Occipital lobe (tissue), 2 donors: ENCODE data around the gene DCTD. TPM values are rescaled to one million over a fixed set of nuclear protein-coding genes. Genes with fewer than 3 reads are reported as not detected.

ENCODE experiments used
- DNase-seq: peaks from one replicate; lab custom pipeline; 2025; lab: John Stamatoyannopoulos, UW
- total RNA-seq: library from RNA; depleted of rRNA; stranded (reverse); fragments of >200 nt; gene quantifications from one replicate; pipeline ENCODE4 v1.2.3, GENCODE V29; 2014

Gene DCTD
- total RNA-seq, 1 donor from 2014 or later: 18.1 TPM

GRCh38 chr4:182893474-182894080 is 23.6 kb downstream of the DCTD start:
- no peak for DNase-seq

GRCh38 chr4:182893047-182893446 is 24.1 kb downstream of the DCTD start:
- no peak for DNase-seq

DNA sequence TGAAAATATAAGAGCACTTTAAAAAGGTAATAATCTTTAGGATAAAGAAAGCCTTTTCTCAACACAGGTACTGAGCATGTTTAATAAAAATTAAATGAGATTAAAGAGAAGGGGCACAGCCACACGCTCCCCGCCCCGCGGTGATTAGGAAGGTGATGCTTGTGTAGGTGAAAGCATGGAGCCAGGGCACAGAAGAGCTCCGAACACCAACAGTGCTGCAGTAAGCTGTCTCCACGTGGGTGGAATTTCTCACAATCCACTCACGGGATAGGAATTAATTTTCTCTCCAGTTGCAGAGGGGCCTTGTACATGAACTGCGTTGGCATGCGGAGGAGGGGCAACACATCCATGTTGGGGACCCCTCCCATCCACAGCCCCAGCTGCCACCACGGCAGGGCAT is 27.0 kb downstream of the DCTD start:
- DNase-seq: no peak

- no peak for DNase-seq
Observed at GRCh38 chr4:182888891-182889290, 28.3 kb downstream of the DCTD start.

GRCh38 chr4:182886768-182887167 is 30.4 kb downstream of the DCTD start:
- no peak for DNase-seq

GRCh38 chr4:182886205-182886604 is 31.0 kb downstream of the DCTD start:
- DNase-seq: no peak

DNA sequence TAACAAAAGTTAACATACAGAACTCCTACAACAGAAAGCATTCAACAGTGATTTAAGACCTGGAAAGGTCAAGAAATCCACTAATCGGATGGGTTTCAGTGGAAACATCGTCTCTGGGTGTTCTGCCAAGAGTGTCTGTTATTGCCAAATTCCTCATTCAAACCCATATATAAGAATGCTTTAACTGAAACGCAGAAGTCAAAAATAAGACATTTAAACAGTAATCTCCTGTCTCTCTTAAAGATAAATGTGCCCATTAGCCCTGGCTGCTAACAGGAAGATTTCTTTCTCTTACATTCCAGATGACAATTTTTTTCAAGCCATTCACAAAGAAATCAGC is 31.5 kb downstream of the DCTD start:
- no peak for DNase-seq

DNA sequence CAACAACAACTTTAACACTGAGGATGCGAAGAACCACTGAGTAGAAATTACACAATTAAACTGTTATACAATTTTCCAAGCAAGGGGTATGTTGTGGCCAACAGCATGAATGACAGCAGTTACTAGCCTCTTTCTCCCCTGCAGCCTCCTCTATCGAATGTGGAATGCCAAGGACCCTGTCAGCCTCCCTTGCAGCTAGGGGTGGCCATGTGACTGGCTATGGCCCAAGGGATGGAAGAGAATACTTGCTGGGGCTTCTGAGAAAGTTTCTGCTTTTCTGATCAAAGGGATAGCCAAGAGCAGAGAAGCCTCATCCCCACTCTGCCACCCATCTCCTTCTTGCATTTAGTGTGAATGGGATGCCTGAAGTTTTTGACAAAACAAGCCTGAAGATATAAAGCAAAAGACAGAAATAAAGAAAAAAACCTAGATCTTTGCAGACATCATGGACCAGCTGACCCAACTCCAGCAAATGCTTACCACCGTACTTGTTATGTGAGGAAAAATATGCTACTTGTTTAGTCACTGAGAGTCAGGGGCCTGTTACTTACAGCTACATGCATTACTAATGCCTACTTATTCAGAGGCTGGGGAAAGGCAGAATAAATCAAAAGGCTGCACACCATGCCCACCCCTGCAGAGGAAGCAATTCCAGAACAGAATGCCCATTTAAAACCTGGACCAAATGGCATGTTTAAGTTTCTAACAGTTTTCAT is 32.0 kb downstream of the DCTD start:
- no peak for DNase-seq

DNA sequence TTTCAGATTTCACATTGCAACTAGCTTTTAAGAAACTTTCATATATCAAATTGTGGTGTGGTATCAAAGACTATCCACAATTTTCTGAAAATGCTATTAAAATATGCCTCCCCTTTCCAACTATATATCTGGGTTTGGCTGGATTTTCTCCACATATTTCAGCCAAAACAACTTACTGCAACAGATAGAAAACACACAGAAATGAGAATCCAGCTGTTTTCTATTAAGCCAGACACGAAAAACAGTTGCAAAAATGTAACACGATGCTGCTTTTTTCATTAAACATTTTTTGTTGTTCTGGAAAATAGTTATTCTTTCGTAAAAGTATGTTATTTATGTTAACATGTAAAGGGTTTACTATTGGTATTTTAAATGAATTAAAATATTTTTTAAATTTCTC is 33.1 kb downstream of the DCTD start:
- DNase-seq: no peak

- no peak for DNase-seq
Observed at GRCh38 chr4:182883351-182883750, 33.8 kb downstream of the DCTD start.

DNA sequence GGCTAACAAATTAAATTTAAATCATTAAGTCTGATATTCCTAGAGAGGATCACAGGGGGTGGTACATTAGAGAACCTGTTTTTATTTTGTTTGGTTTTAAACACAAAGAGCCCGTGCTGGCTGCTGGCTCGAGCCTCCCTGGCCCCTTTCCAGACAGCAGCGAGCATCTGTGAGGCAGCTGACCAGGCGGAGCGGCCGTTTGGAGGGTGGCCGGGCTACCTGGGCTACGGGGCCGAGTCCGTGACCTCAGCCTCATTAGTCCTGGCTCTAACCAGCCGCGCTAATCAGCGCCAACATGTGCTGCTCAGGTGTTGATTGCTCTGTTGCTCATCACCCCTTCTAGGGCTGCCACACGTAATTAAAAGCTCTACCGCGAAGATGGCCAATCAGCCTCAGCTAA is 35.3 kb downstream of the DCTD start:
- DNase-seq: no peak

DNA sequence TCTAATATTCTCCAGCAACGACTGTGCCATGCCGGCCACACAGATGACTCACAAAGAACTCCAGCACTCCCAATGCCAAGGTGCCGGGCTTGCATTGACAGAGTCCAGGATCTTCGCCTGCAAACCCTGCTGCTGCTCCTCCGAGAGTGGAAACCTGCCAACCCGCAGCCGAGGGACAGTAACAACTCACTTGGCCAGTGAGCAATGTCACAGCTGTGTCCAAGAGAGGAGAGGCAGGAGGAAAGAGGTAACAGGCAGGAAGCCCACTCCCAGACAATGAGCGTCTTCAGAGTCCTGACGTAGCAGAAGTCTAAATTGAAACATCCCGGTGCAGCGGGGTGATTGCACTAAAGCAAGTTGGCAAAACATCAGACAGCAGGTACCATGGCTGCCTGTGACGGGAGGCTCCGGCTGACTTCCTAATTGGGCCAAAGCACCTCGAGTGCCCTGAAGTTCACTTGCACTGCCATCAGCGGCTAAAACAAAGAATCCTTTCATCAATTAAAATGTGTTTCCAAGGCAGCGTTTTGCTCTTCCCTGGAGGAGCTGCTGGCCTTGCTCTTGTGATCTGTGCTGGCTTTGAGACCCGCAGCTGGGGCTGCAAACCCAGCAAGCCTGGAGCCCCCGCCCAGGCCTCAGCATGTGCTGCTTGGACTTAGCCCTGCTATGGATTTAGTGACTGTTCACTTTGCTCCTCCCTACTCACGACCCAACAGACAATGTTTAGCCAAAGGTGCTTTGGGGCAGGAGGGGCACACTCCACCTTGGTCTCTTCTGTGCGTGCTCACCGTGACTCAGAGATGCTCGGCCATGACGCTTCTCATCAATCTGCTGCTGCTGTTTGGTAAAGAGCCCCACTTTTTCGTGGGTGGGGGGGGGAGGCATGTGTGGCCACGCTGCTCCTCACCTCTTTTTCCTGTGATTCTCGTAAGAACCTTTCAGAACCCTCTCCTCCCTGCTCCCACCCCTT is 36.5 kb downstream of the DCTD start:
- DNase-seq: peak; percentile 10

GRCh38 chr4:182879913-182880312 is 37.3 kb downstream of the DCTD start:
- DNase-seq: no peak

GRCh38 chr4:182878633-182879495 is 38.3 kb downstream of the DCTD start:
- no peak for DNase-seq

GRCh38 chr4:182877326-182877883 is 39.8 kb downstream of the DCTD start:
- DNase-seq: no peak

GRCh38 chr4:182876427-182876826 is 40.8 kb downstream of the DCTD start:
- DNase-seq: no peak

- DNase-seq: no peak
Observed at GRCh38 chr4:182875453-182876405, 41.5 kb downstream of the DCTD start.

DNA sequence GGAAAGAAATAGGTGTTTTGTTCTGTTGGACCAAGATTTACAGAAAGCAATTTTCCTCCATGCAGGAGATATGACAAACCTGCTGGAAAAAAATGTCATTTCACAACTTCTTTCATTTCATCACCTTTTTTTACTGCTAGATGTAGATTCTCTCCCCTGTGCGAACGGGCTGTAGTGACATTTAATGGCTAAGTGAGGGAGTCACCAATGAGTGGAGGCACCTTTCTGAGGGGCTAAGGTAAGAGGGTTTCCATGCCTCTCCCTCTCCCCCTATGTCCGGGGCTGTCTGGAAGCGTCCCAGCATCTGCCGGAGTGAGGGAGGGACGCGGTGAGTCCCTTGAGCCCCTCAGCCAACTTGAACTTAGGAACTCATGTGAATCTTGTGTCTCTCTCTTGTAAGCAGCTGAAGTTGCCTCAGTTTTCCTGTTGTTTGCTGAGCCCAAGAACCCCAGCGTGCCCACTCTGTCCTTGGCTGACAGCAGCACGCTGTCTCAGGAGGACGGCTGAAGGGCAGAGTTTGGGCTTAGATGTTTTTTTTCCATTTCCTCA is 42.3 kb downstream of the DCTD start:
- DNase-seq: no peak

GRCh38 chr4:182874304-182874751 is 42.9 kb downstream of the DCTD start:
- no peak for DNase-seq
